ENCODE measurements around the gene TCEAL3.
A peak's percentile ranks its signal among the peaks of the same experiment; 100 is the strongest.

TCEAL3 gene

GRCh38 chrX:103607364-103608305, at the start of gene TCEAL3:
Gene TCEAL3, plus strand, starts transcription at chrX:103607963. Its CDS starts 1,102 bp downstream, at chrX:103609065.
- no peaks in the 10 kb centered on the region for H3K36me3 ChIP-seq (ENCODE audit: control insufficient read depth, insufficient read depth, low read length)
- peak within 1 kb of the TSS; percentile 88 for H3K4me3 ChIP-seq (ENCODE audit: low read depth, low read length)
- no peak within 1 kb of the TSS for H3K27ac ChIP-seq (ENCODE audit: low read depth, low read length)
- peaks cover 16% of the 10 kb centered on the region for H3K27me3 ChIP-seq (ENCODE audit: control insufficient read depth, insufficient read depth, low read length)
- H3K9me3 ChIP-seq (ENCODE audit: control insufficient read depth, insufficient read depth, low read length) = no peaks in the 10 kb centered on the region
- H3K9ac ChIP-seq (ENCODE audit: low read depth, low read length) = peak within 1 kb of the TSS; percentile 70
- H3K4me1 ChIP-seq (ENCODE audit: control insufficient read depth, insufficient read depth, low read length) = peaks cover 5% of the 10 kb centered on the region; the same call in 1 of the 2 replicates

- Histone ChIP-seq H3K9ac (ENCODE audit: low read depth, low read length) (no peak overlapping the region), H3K9me3 (ENCODE audit: control insufficient read depth, insufficient read depth, low read length) (no peaks in the 10 kb centered on the region), H3K4me3 (ENCODE audit: low read depth, low read length) (no peak overlapping the region), H3K27me3 (ENCODE audit: control insufficient read depth, insufficient read depth, low read length) (0 out of 2 replicates have a peak, but pooled peaks cover 5% of the 10 kb centered on the region), H3K4me1 (ENCODE audit: control insufficient read depth, insufficient read depth, low read length) (no peaks in the 10 kb centered on the region), H3K36me3 (ENCODE audit: control insufficient read depth, insufficient read depth, low read length) (no peaks in the 10 kb centered on the region), H3K27ac (ENCODE audit: low read depth, low read length) (no peak overlapping the region)
Observed at GRCh38 chrX:103560256-103560655, 47.5 kb upstream of the TCEAL3 start.

GRCh38 chrX:103562801-103563200, 45.0 kb upstream of the TCEAL3 start:
- H3K9ac ChIP-seq (ENCODE audit: low read depth, low read length) = no peak overlapping the region
- H3K9me3 ChIP-seq (ENCODE audit: control insufficient read depth, insufficient read depth, low read length) = no peaks in the 10 kb centered on the region
- no peaks in the 10 kb centered on the region for H3K36me3 ChIP-seq (ENCODE audit: control insufficient read depth, insufficient read depth, low read length)
- no peak overlapping the region for H3K27ac ChIP-seq (ENCODE audit: low read depth, low read length)
- H3K27me3 ChIP-seq (ENCODE audit: control insufficient read depth, insufficient read depth, low read length) = peaks cover 13% of the 10 kb centered on the region
- no peaks in the 10 kb centered on the region for H3K4me1 ChIP-seq (ENCODE audit: control insufficient read depth, insufficient read depth, low read length)
- H3K4me3 ChIP-seq (ENCODE audit: low read depth, low read length) = no peak overlapping the region

GRCh38 chrX:103565197-103565596, 42.6 kb upstream of the TCEAL3 start:
- Histone ChIP-seq H3K9me3 (ENCODE audit: control insufficient read depth, insufficient read depth, low read length) (no peaks in the 10 kb centered on the region), H3K36me3 (ENCODE audit: control insufficient read depth, insufficient read depth, low read length) (no peaks in the 10 kb centered on the region), H3K27ac (ENCODE audit: low read depth, low read length) (no peak overlapping the region), H3K4me1 (ENCODE audit: control insufficient read depth, insufficient read depth, low read length) (no peaks in the 10 kb centered on the region), H3K4me3 (ENCODE audit: low read depth, low read length) (no peak overlapping the region), H3K9ac (ENCODE audit: low read depth, low read length) (no peak overlapping the region), H3K27me3 (ENCODE audit: control insufficient read depth, insufficient read depth, low read length) (peaks cover 18% of the 10 kb centered on the region)

- Histone ChIP-seq H3K4me1 (ENCODE audit: control insufficient read depth, insufficient read depth, low read length) (no peaks in the 10 kb centered on the region), H3K9me3 (ENCODE audit: control insufficient read depth, insufficient read depth, low read length) (no peaks in the 10 kb centered on the region), H3K4me3 (ENCODE audit: low read depth, low read length) (no peak overlapping the region), H3K9ac (ENCODE audit: low read depth, low read length) (no peak overlapping the region), H3K27ac (ENCODE audit: low read depth, low read length) (no peak overlapping the region), H3K27me3 (ENCODE audit: control insufficient read depth, insufficient read depth, low read length) (peaks cover 16% of the 10 kb centered on the region), H3K36me3 (ENCODE audit: control insufficient read depth, insufficient read depth, low read length) (no peaks in the 10 kb centered on the region)
Observed at GRCh38 chrX:103565752-103566151, 42.0 kb upstream of the TCEAL3 start.

- Histone ChIP-seq H3K9ac (ENCODE audit: low read depth, low read length) (no peak overlapping the region), H3K4me1 (ENCODE audit: control insufficient read depth, insufficient read depth, low read length) (no peaks in the 10 kb centered on the region), H3K27me3 (ENCODE audit: control insufficient read depth, insufficient read depth, low read length) (peaks cover 14% of the 10 kb centered on the region), H3K27ac (ENCODE audit: low read depth, low read length) (no peak overlapping the region), H3K9me3 (ENCODE audit: control insufficient read depth, insufficient read depth, low read length) (no peaks in the 10 kb centered on the region), H3K36me3 (ENCODE audit: control insufficient read depth, insufficient read depth, low read length) (no peaks in the 10 kb centered on the region), H3K4me3 (ENCODE audit: low read depth, low read length) (no peak overlapping the region)
Observed at GRCh38 chrX:103571121-103571520, 36.6 kb upstream of the TCEAL3 start.

GRCh38 chrX:103571726-103572125, 36.0 kb upstream of the TCEAL3 start:
- H3K27ac ChIP-seq (ENCODE audit: low read depth, low read length) = no peak overlapping the region
- H3K4me3 ChIP-seq (ENCODE audit: low read depth, low read length) = no peak overlapping the region
- H3K4me1 ChIP-seq (ENCODE audit: control insufficient read depth, insufficient read depth, low read length) = no peaks in the 10 kb centered on the region
- H3K27me3 ChIP-seq (ENCODE audit: control insufficient read depth, insufficient read depth, low read length) = peaks cover 12% of the 10 kb centered on the region
- H3K9me3 ChIP-seq (ENCODE audit: control insufficient read depth, insufficient read depth, low read length) = no peaks in the 10 kb centered on the region
- H3K36me3 ChIP-seq (ENCODE audit: control insufficient read depth, insufficient read depth, low read length) = no peaks in the 10 kb centered on the region
- H3K9ac ChIP-seq (ENCODE audit: low read depth, low read length) = no peak overlapping the region

GRCh38 chrX:103573202-103573601, 34.6 kb upstream of the TCEAL3 start:
- H3K4me3 ChIP-seq (ENCODE audit: low read depth, low read length) = no peak overlapping the region
- peaks cover 5% of the 10 kb centered on the region; the same call in 1 of the 2 replicates for H3K27me3 ChIP-seq (ENCODE audit: control insufficient read depth, insufficient read depth, low read length)
- no peaks in the 10 kb centered on the region for H3K36me3 ChIP-seq (ENCODE audit: control insufficient read depth, insufficient read depth, low read length)
- no peak overlapping the region for H3K27ac ChIP-seq (ENCODE audit: low read depth, low read length)
- no peaks in the 10 kb centered on the region for H3K4me1 ChIP-seq (ENCODE audit: control insufficient read depth, insufficient read depth, low read length)
- H3K9ac ChIP-seq (ENCODE audit: low read depth, low read length) = no peak overlapping the region
- no peaks in the 10 kb centered on the region for H3K9me3 ChIP-seq (ENCODE audit: control insufficient read depth, insufficient read depth, low read length)

- Histone ChIP-seq H3K4me1 (ENCODE audit: control insufficient read depth, insufficient read depth, low read length) (no peaks in the 10 kb centered on the region), H3K27ac (ENCODE audit: low read depth, low read length) (no peak overlapping the region), H3K27me3 (ENCODE audit: control insufficient read depth, insufficient read depth, low read length) (peaks cover 10% of the 10 kb centered on the region), H3K4me3 (ENCODE audit: low read depth, low read length) (0 out of 2 replicates have a peak overlapping the region, but pooled peaks have one; percentile 89), H3K9ac (ENCODE audit: low read depth, low read length) (no peak overlapping the region), H3K36me3 (ENCODE audit: control insufficient read depth, insufficient read depth, low read length) (peaks cover 13% of the 10 kb centered on the region), H3K9me3 (ENCODE audit: control insufficient read depth, insufficient read depth, low read length) (no peaks in the 10 kb centered on the region)
Observed at GRCh38 chrX:103584596-103584995, 23.2 kb upstream of the TCEAL3 start.

GRCh38 chrX:103585411-103586313, 22.1 kb upstream of the TCEAL3 start, which contains the start of gene TCEAL4:
Gene TCEAL4, plus strand, starts transcription at chrX:103585515. Its CDS starts 1,161 bp downstream, at chrX:103586676.
- no peaks in the 10 kb centered on the region for H3K9me3 ChIP-seq (ENCODE audit: control insufficient read depth, insufficient read depth, low read length)
- H3K4me1 ChIP-seq (ENCODE audit: control insufficient read depth, insufficient read depth, low read length) = no peaks in the 10 kb centered on the region
- peaks cover 13% of the 10 kb centered on the region for H3K36me3 ChIP-seq (ENCODE audit: control insufficient read depth, insufficient read depth, low read length)
- peaks cover 10% of the 10 kb centered on the region for H3K27me3 ChIP-seq (ENCODE audit: control insufficient read depth, insufficient read depth, low read length)
- peak within 1 kb of the TSS; percentile 89 for H3K4me3 ChIP-seq (ENCODE audit: low read depth, low read length)
- peak within 1 kb of the TSS; percentile 69 for H3K9ac ChIP-seq (ENCODE audit: low read depth, low read length)
- no peak within 1 kb of the TSS for H3K27ac ChIP-seq (ENCODE audit: low read depth, low read length)

Data from HUES48 (cell line).